Thoracic aorta (tissue), 2 donors: ENCODE measurements around the gene TAS2R9. TPM values are rescaled to one million over a fixed set of nuclear protein-coding genes. Genes with fewer than 3 reads are reported as not detected.

ENCODE experiments used
- ATAC-seq: fragments of 150-250 bp; one replicate; pipeline ENCODE4 v1.8.0; 2017; ENCODE audit warnings: low read depth; ENCODE audit not compliant: insufficient number of reproducible peaks, low FRiP score
- DNase-seq: peaks from one replicate; pipeline ENCODE4 v3.0.0-alpha.2; 2020; ENCODE audit warnings: low spot score
- H3K27ac ChIP-seq, 2 donors: fragments of 200-600 bp; sonication (generic); 1 replicate in 1 of 2; 2 replicates in 1 of 2; pipeline ENCODE4 v1.5.1; 2016; ENCODE audit warnings: mild to moderate bottlenecking in 2 of 2, moderate library complexity in 2 of 2
- H3K27me3 ChIP-seq: fragments of 200-600 bp; sonication (generic); replicated peaks from 2 replicates; pipeline ENCODE4 v1.6.0; 2016; ENCODE audit warnings: mild to moderate bottlenecking; ENCODE audit not compliant: insufficient read depth
- H3K36me3 ChIP-seq: fragments of 200-600 bp; sonication (generic); one replicate; pipeline ENCODE4 v1.5.1; 2016
- H3K4me1 ChIP-seq, 2 donors: fragments of 200-600 bp; sonication (generic); 1 replicate in 1 of 2; 2 replicates in 1 of 2; pipeline versions ENCODE4 v1.5.1 to v1.6.0; 2016; ENCODE audit warnings: low read depth in 2 of 2, mild to moderate bottlenecking in 1 of 2; ENCODE audit not compliant: control insufficient read depth in 1 of 2
- H3K4me3 ChIP-seq: fragments of 200-600 bp; sonication (generic); 2 replicates; pipeline ENCODE4 v1.5.1; 2016; ENCODE audit warnings: mild to moderate bottlenecking
- H3K9me3 ChIP-seq: fragments of 200-600 bp; sonication (generic); 2 replicates; pipeline ENCODE4 v1.5.1; 2016
- total RNA-seq, 2 donors: library from RNA; depleted of rRNA; stranded (reverse); fragments of >200 nt; gene quantifications; one replicate each; pipeline versions ENCODE4 v1.1.0 to v1.2.3, GENCODE V29; 2016
- TF ChIP-seq, protein P1 (sequence below): fragments of 200-600 bp; sonication (generic); IDR thresholded peaks from one replicate; pipeline ENCODE4 v1.5.1; 2019; ENCODE audit warnings: antibody characterized with exemption

TAS2R9 gene
- total RNA-seq, 2 donors from 2014 or later = not detected

DNA sequence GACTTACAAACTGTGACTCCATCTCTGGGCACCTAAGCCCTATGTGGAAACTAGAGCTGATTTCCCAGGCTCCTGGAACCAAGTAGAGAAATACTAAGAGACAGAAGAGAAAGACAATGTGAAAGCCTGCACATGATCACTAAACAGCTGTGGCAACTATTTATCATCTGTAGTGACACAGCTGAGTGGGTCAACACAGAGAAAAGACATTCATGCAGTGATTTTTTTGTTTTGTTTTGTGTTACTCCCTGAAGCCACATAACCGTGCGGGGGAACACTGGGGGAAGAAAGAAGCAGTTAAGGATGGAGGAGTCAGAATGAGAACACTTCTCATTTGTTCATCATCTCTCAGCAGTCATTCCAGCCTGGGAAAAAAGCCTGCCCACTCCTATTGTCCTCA, 37.8 kb upstream of the TAS2R9 start:
- no peak overlapping the region for H3K27ac ChIP-seq
- DNase-seq (no peak), ATAC-seq (no peak)
- no peak overlapping the region for H3K4me3 ChIP-seq
- H3K9me3 ChIP-seq = no peaks in the 10 kb centered on the region
- TF ChIP-seq, protein P1, sequence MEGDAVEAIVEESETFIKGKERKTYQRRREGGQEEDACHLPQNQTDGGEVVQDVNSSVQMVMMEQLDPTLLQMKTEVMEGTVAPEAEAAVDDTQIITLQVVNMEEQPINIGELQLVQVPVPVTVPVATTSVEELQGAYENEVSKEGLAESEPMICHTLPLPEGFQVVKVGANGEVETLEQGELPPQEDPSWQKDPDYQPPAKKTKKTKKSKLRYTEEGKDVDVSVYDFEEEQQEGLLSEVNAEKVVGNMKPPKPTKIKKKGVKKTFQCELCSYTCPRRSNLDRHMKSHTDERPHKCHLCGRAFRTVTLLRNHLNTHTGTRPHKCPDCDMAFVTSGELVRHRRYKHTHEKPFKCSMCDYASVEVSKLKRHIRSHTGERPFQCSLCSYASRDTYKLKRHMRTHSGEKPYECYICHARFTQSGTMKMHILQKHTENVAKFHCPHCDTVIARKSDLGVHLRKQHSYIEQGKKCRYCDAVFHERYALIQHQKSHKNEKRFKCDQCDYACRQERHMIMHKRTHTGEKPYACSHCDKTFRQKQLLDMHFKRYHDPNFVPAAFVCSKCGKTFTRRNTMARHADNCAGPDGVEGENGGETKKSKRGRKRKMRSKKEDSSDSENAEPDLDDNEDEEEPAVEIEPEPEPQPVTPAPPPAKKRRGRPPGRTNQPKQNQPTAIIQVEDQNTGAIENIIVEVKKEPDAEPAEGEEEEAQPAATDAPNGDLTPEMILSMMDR = no peak
- H3K4me1 ChIP-seq = peaks cover 0 to 6% of the 10 kb centered on the region in 2 donors
- peaks cover 11% of the 10 kb centered on the region for H3K36me3 ChIP-seq
- H3K27me3 ChIP-seq = no peaks in the 10 kb centered on the region

DNA sequence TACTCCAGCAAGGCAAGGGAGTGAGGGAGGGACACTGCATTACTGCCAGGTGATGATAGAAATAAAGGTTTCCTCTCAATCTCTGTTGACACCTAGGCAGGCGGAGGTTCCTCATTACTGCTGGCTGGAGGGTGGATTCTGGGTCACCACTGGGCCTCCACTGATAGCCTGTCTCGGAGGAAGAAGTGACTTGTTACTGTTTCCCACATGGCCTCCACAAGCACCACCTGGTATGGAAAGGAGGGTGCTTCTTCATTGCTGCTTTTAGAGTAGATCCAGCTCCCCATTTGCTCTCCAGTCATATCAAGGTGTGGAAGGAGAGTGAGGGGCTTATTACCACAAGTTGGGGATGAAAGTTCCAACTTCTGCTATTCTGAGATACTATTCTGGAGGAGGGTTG, 32.9 kb upstream of the TAS2R9 start:
- Histone ChIP-seq H3K27ac (no peak overlapping the region), H3K9me3 (no peaks in the 10 kb centered on the region), H3K36me3 (peaks cover 11% of the 10 kb centered on the region), H3K27me3 (no peaks in the 10 kb centered on the region), H3K4me3 (no peak overlapping the region), H3K4me1 (no peaks in the 10 kb centered on the region)
- TF ChIP-seq, protein P1 = no peak
- DNase-seq (no peak), ATAC-seq (no peak)

DNA sequence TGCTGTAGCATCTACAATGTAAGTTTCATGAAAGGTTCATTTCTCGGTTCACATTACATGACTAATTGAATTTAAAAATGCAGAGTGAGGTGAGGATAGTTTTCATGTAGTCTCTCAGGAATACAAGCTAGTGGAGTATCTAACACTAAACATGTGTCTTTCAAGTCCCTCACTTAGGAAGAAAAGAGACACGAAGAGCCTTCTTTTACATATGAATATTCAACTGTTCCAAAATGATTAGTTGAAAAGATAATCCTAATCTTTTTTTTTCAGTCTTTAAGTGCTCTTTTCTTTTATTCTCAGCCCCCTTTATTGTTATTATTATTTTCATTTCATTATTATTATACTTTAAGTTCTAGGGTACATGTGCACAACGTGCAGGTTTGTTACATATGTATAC, 28.5 kb upstream of the TAS2R9 start:
- H3K27me3 ChIP-seq = no peaks in the 10 kb centered on the region
- H3K9me3 ChIP-seq = peaks cover 4% of the 10 kb centered on the region
- H3K27ac ChIP-seq = no peak overlapping the region
- no peaks in the 10 kb centered on the region for H3K4me1 ChIP-seq
- H3K36me3 ChIP-seq = peaks cover 5% of the 10 kb centered on the region
- no peak for DNase-seq
- no peak overlapping the region for H3K4me3 ChIP-seq
- ATAC-seq = no peak
- TF ChIP-seq, protein P1 = no peak

DNA sequence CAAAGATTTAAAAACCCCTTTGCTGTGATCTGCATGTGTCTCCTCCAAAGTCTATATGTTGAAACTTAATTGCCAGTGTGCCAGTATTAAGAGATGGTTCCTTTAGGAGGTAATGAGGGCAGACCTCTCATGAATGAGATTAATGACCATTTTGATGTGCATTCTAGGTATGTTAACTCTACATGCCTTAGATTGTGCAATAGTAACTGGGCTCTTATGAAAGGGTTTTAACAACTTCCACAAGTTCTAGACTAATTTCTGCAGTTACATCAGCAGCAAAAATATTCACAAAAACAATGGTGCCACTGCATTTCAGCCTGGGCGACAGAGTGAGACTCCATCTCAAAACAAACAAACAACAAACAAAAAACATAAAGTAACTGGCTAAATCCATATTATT, 20.0 kb upstream of the TAS2R9 start:
- H3K9me3 ChIP-seq = no peaks in the 10 kb centered on the region
- H3K27me3 ChIP-seq = no peaks in the 10 kb centered on the region
- H3K4me1 ChIP-seq = no peaks in the 10 kb centered on the region
- H3K36me3 ChIP-seq = no peaks in the 10 kb centered on the region
- H3K27ac ChIP-seq = no peak overlapping the region
- H3K4me3 ChIP-seq = no peak overlapping the region
- ATAC-seq (no peak), DNase-seq (no peak)
- TF ChIP-seq, protein P1 = no peak

DNA sequence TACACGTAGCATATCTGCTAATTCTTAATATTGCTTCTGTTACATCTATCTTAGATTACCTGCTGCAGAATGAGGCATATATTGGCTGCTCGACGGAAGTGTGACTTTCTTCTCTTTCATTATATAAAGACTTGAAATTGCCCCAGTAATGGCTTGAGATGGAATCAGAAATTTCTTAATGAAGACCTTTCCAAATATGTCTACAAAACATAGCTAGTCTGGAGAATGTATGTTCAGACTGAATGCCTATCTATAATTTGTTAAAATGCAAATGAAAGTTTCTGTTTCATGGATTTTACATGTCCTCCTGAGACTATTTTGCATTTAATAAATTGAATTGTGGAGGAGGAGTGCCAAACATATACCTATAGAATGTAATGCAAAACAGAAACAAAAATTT, 16.3 kb upstream of the TAS2R9 start, which contains the start of gene TAS2R10:
Gene TAS2R10 (minus strand): TSS at position 101 of the 400 bp plus-strand sequence. CDS start 89 bp downstream, at position 12.
- H3K27me3 ChIP-seq = no peaks in the 10 kb centered on the region
- DNase-seq = no peak
- H3K36me3 ChIP-seq = no peaks in the 10 kb centered on the region
- TF ChIP-seq, protein P1 = no peak
- H3K4me3 ChIP-seq = no peak within 1 kb of the TSS
- no peaks in the 10 kb centered on the region for H3K4me1 ChIP-seq
- H3K9me3 ChIP-seq = no peaks in the 10 kb centered on the region
- ATAC-seq = no peak
- H3K27ac ChIP-seq = no peak within 1 kb of the TSS
